Natural killer cell treated with Interleukin-12 subunit alpha and Interleukin-12 subunit beta and Interleukin-15 and Interleukin-18, amount 100 ng/mL, for 72 hours (primary cell): Measurements from ENCODE around the gene ZFY. TPM values are rescaled to one million over a fixed set of nuclear protein-coding genes. Genes with fewer than 3 reads are reported as not detected.
"Not testable (repeated sequence)": the region's sequence is repeated elsewhere in the genome, so short reads cannot be mapped to it uniquely, and the experiment has no call there.

ENCODE experiments used
- ATAC-seq, 2 donors: fragments of 150-1000 bp; cut with Tn5 transposase in 1 of 2; sonication (Bioruptor Pico), chemical (Tn5 transposase) in 1 of 2; 2 replicates each; pipeline ENCODE4 v1.10.0; 2021
- DNase-seq: peaks from one replicate; pipeline ENCODE4 v3.0.0; 2022; ENCODE audit warnings: low spot score
- H3K27ac Mint-ChIP-seq, 2 donors: 1 replicate in 1 of 2; 2 replicates in 1 of 2; pipeline ENCODE4 v1.8.0; 2022; ENCODE audit warnings: mixed read lengths in 2 of 2, mild to moderate bottlenecking in 1 of 2, moderate library complexity in 1 of 2
- H3K27me3 Mint-ChIP-seq, 2 donors: 1 replicate in 1 of 2; 2 replicates in 1 of 2; pipeline ENCODE4 v1.8.0; 2022; ENCODE audit warnings: mixed read lengths in 2 of 2
- H3K36me3 Mint-ChIP-seq: one replicate; pipeline ENCODE4 v1.8.0; 2022; ENCODE audit warnings: mixed read lengths
- H3K4me1 Mint-ChIP-seq, 2 donors: 1 replicate in 1 of 2; 2 replicates in 1 of 2; pipeline ENCODE4 v1.8.0; 2022; ENCODE audit warnings: low read depth in 2 of 2, mixed read lengths in 2 of 2, mild to moderate bottlenecking in 1 of 2
- H3K4me3 Mint-ChIP-seq: one replicate; pipeline ENCODE4 v1.8.0; 2022; ENCODE audit warnings: mixed read lengths
- H3K9me3 Mint-ChIP-seq: 2 replicates; pipeline ENCODE4 v1.8.0; 2022; ENCODE audit warnings: mixed read lengths
- total RNA-seq, 2 donors: library from RNA; stranded (reverse); gene quantifications; one replicate each; pipeline ENCODE4 v1.2.3, GENCODE V29; 2022

Gene ZFY
- total RNA-seq, 2 donors from 2014 or later = 21.4 TPM; not detected in 1

GRCh38 chrY:2950655-2951054 is 15.5 kb downstream of the ZFY start:
- ATAC-seq = peak in 1 of 2 donors; percentile 48
- H3K9me3 Mint-ChIP-seq = no peaks in the 10 kb centered on the region
- peaks cover under 1% of the 10 kb centered on the region for H3K36me3 Mint-ChIP-seq
- peaks cover 0 to 24% of the 10 kb centered on the region in 2 donors for H3K4me1 Mint-ChIP-seq
- DNase-seq = no peak
- H3K4me3 Mint-ChIP-seq = peak overlapping the region; percentile 7
- peak overlapping the region in 1 of 2 donors; percentile 56 for H3K27ac Mint-ChIP-seq
- no peaks in the 10 kb centered on the region for H3K27me3 Mint-ChIP-seq

- peaks cover 0 to 17% of the 10 kb centered on the region in 2 donors for H3K4me1 Mint-ChIP-seq
- ATAC-seq = no peak
- peak overlapping the region in 1 of 2 donors; percentile 37 for H3K27ac Mint-ChIP-seq
- DNase-seq = no peak
- H3K4me3 Mint-ChIP-seq = no peak overlapping the region
- no peaks in the 10 kb centered on the region for H3K27me3 Mint-ChIP-seq
- H3K9me3 Mint-ChIP-seq = no peaks in the 10 kb centered on the region
- peaks cover 5% of the 10 kb centered on the region for H3K36me3 Mint-ChIP-seq
Measured at GRCh38 chrY:2952912-2953311, 17.7 kb downstream of the ZFY start.

- no peak overlapping the region for H3K4me3 Mint-ChIP-seq
- no peaks in the 10 kb centered on the region for H3K9me3 Mint-ChIP-seq
- H3K27me3 Mint-ChIP-seq = no peaks in the 10 kb centered on the region
- H3K4me1 Mint-ChIP-seq = peaks cover 0 to 15% of the 10 kb centered on the region in 2 donors
- no peak for DNase-seq
- H3K36me3 Mint-ChIP-seq = peaks cover 5% of the 10 kb centered on the region
- no peak overlapping the region for H3K27ac Mint-ChIP-seq
- no peak for ATAC-seq
Measured at GRCh38 chrY:2954735-2955134, 19.6 kb downstream of the ZFY start.

GRCh38 chrY:2955561-2955960 is 20.4 kb downstream of the ZFY start:
- H3K4me1 Mint-ChIP-seq = peaks cover 0 to 11% of the 10 kb centered on the region in 2 donors
- H3K36me3 Mint-ChIP-seq = peaks cover 5% of the 10 kb centered on the region
- DNase-seq (no peak), ATAC-seq (no peak)
- H3K27ac Mint-ChIP-seq = no peak overlapping the region
- no peaks in the 10 kb centered on the region for H3K9me3 Mint-ChIP-seq
- H3K27me3 Mint-ChIP-seq = no peaks in the 10 kb centered on the region
- no peak overlapping the region for H3K4me3 Mint-ChIP-seq

GRCh38 chrY:2962061-2962460 is 26.9 kb downstream of the ZFY start:
- DNase-seq (no peak), ATAC-seq (no peak)
- Mint-ChIP-seq H3K4me3 (no peak overlapping the region), H3K27ac (no peak overlapping the region), H3K36me3 (no peaks in the 10 kb centered on the region), H3K9me3 (no peaks in the 10 kb centered on the region), H3K4me1 (no peaks in the 10 kb centered on the region), H3K27me3 (no peaks in the 10 kb centered on the region)

GRCh38 chrY:2964814-2965213 is 29.6 kb downstream of the ZFY start:
- DNase-seq (no peak), ATAC-seq (no peak)
- no peak overlapping the region for H3K27ac Mint-ChIP-seq
- H3K4me1 Mint-ChIP-seq = peaks cover 0 to 11% of the 10 kb centered on the region in 2 donors
- no peaks in the 10 kb centered on the region for H3K36me3 Mint-ChIP-seq
- H3K4me3 Mint-ChIP-seq = no peak overlapping the region
- no peaks in the 10 kb centered on the region for H3K9me3 Mint-ChIP-seq
- no peaks in the 10 kb centered on the region for H3K27me3 Mint-ChIP-seq

- Mint-ChIP-seq H3K27me3 (no peaks in the 10 kb centered on the region), H3K4me1 (peaks cover 0 to 11% of the 10 kb centered on the region in 2 donors), H3K9me3 (no peaks in the 10 kb centered on the region), H3K27ac (no peak overlapping the region), H3K4me3 (no peak overlapping the region), H3K36me3 (no peaks in the 10 kb centered on the region)
- ATAC-seq (no peak), DNase-seq (no peak)
Measured at GRCh38 chrY:2965629-2966028, 30.4 kb downstream of the ZFY start.

- no peak for DNase-seq
- ATAC-seq = no peak
- no peaks in the 10 kb centered on the region for H3K27me3 Mint-ChIP-seq
- H3K27ac Mint-ChIP-seq = no peak overlapping the region
- H3K4me1 Mint-ChIP-seq = peaks cover 0 to 16% of the 10 kb centered on the region in 2 donors
- no peak overlapping the region for H3K4me3 Mint-ChIP-seq
- no peaks in the 10 kb centered on the region for H3K9me3 Mint-ChIP-seq
- no peaks in the 10 kb centered on the region for H3K36me3 Mint-ChIP-seq
Measured at GRCh38 chrY:2969561-2969960, 34.4 kb downstream of the ZFY start.

GRCh38 chrY:2972708-2973107 is 37.5 kb downstream of the ZFY start:
- Mint-ChIP-seq H3K36me3 (peaks cover 4% of the 10 kb centered on the region), H3K4me1 (peaks cover 0 to 16% of the 10 kb centered on the region in 2 donors), H3K9me3 (no peaks in the 10 kb centered on the region), H3K27me3 (no peaks in the 10 kb centered on the region), H3K27ac (no peak overlapping the region), H3K4me3 (no peak overlapping the region)
- no peak for ATAC-seq
- DNase-seq = no peak

GRCh38 chrY:2973110-2973751 is 38.0 kb downstream of the ZFY start:
- Mint-ChIP-seq H3K4me1 (peaks cover 0 to 16% of the 10 kb centered on the region in 2 donors), H3K4me3 (no peak overlapping the region), H3K9me3 (no peaks in the 10 kb centered on the region), H3K27me3 (no peaks in the 10 kb centered on the region), H3K27ac (no peak overlapping the region), H3K36me3 (peaks cover 4% of the 10 kb centered on the region)
- ATAC-seq (no peak), DNase-seq (no peak)

- DNase-seq (no peak), ATAC-seq (no peak)
- no peak overlapping the region for H3K4me3 Mint-ChIP-seq
- H3K4me1 Mint-ChIP-seq = no peaks in the 10 kb centered on the region
- no peaks in the 10 kb centered on the region for H3K27me3 Mint-ChIP-seq
- no peak overlapping the region for H3K27ac Mint-ChIP-seq
- peaks cover 10% of the 10 kb centered on the region for H3K36me3 Mint-ChIP-seq
- no peaks in the 10 kb centered on the region for H3K9me3 Mint-ChIP-seq
Measured at GRCh38 chrY:2979283-2979682, 44.1 kb downstream of the ZFY start.

GRCh38 chrY:2984491-2984890 is 49.3 kb downstream of the ZFY start:
- Mint-ChIP-seq H3K27me3 (no peaks in the 10 kb centered on the region), H3K27ac (no peak overlapping the region), H3K36me3 (no peaks in the 10 kb centered on the region), H3K4me3 (no peak overlapping the region), H3K4me1 (no peaks in the 10 kb centered on the region), H3K9me3 (no peaks in the 10 kb centered on the region)
- no peak for ATAC-seq
- DNase-seq = no peak

GRCh38 chrY:2987178-2987577 is 52.0 kb downstream of the ZFY start:
- not testable (repeated sequence) for ATAC-seq, H3K4me3 Mint-ChIP-seq

GRCh38 chrY:2997369-2997768 is 62.2 kb downstream of the ZFY start:
- H3K36me3 Mint-ChIP-seq, DNase-seq, H3K9me3 Mint-ChIP-seq, H3K27me3 Mint-ChIP-seq, ATAC-seq, H3K27ac Mint-ChIP-seq, H3K4me3 Mint-ChIP-seq: not testable (repeated sequence)
- H3K4me1 Mint-ChIP-seq = peaks cover 0 to 10% of the 10 kb centered on the region in 2 donors

More at GRCh38 chrY:2987178-2987577, 52.0 kb downstream of the ZFY start:
- H3K27me3 Mint-ChIP-seq, DNase-seq, H3K36me3 Mint-ChIP-seq, H3K9me3 Mint-ChIP-seq, H3K27ac Mint-ChIP-seq, H3K4me1 Mint-ChIP-seq: not testable (repeated sequence)

- no peak for DNase-seq
- peak in 1 of 2 donors; percentile 42 for ATAC-seq
- H3K9me3 Mint-ChIP-seq = no peaks in the 10 kb centered on the region
- H3K36me3 Mint-ChIP-seq = no peaks in the 10 kb centered on the region
- H3K27me3 Mint-ChIP-seq = no peaks in the 10 kb centered on the region
- H3K4me3 Mint-ChIP-seq = peak overlapping the region; percentile 95
- peak overlapping the region in 1 of 2 donors; percentile 94 for H3K27ac Mint-ChIP-seq
- peaks cover 0 to 43% of the 10 kb centered on the region in 2 donors for H3K4me1 Mint-ChIP-seq
Measured at GRCh38 chrY:3002190-3002589, 67.0 kb downstream of the ZFY start.
